DMS79 (cell line): ENCODE data around the gene PRPF18.

ENCODE experiments used
- DNase-seq: peaks from one replicate; lab custom pipeline; 2025; lab: John Stamatoyannopoulos, UW

The PRPF18 gene

GRCh38 chr10:13637894-13638293 lies 51.1 kb downstream of the PRPF18 start:
- no peak for DNase-seq

- no peak for DNase-seq
Observed at GRCh38 chr10:13642293-13642692, 55.5 kb downstream of the PRPF18 start.

DNA sequence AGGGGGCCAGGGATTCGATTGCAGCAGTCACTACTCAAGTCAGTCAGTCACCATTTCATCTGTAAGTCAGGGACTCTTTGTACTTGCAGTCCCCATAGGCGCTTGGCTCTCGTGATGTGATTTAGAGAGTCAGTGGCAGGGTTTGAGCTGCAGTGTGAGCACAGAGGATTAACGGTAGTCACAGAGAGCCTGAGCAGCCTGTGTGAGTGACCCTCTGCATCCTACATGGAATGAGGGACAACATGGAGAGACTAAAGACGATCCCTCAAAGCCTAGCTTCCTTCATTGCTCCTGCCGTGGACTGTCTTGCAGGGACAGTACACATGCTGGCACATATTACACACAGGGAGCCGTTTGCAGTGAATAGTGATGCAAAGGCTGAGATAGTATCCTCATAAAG lies 56.3 kb downstream of the PRPF18 start:
- no peak for DNase-seq

GRCh38 chr10:13644866-13645265 lies 58.1 kb downstream of the PRPF18 start:
- DNase-seq = no peak

- DNase-seq = no peak
Observed at GRCh38 chr10:13648425-13648824, 61.7 kb downstream of the PRPF18 start.

GRCh38 chr10:13649844-13650520 lies 63.2 kb downstream of the PRPF18 start:
- no peak for DNase-seq

- DNase-seq = no peak
Observed at GRCh38 chr10:13650961-13651360, 64.2 kb downstream of the PRPF18 start.

DNA sequence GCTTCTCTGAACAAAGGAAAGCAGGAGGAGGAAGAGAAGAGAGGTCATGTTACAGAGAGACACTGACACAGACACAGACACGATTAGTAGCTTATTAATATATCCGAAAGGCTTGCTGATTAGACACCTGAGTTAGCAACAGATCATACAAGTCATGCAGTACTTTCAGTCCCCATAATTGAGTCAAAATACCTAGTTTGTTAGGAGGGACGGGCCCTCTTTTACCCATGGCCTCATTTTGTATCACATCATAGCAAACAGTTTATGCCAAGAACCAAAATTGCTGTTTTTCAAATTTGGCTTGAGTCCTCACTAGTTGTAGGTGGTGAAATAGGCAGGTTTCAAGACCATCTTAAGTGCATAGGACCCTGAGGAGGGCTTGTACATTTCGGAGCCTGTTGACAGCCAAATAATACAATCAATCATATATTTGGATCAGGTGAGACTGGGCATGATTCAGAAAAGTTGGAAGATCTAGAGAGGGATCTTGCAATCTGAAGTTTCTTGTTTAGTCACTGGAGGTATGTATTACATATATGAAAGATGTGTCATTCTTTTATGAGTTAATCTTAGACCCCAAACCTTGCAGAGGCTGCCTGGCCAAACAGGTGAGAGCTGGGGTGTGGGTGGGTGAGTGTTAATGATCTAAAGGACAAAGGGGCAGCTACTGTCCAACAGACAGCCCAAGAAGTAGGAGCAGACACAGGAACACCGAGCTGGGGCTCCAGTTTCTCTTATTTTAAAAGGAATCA lies 65.4 kb downstream of the PRPF18 start:
- DNase-seq = no peak

- DNase-seq = no peak
Observed at GRCh38 chr10:13652860-13653259, 66.1 kb downstream of the PRPF18 start.

GRCh38 chr10:13654118-13654830 lies 67.5 kb downstream of the PRPF18 start:
- DNase-seq = no peak

- DNase-seq = no peak
Observed at GRCh38 chr10:13654846-13655245, 68.1 kb downstream of the PRPF18 start.

DNA sequence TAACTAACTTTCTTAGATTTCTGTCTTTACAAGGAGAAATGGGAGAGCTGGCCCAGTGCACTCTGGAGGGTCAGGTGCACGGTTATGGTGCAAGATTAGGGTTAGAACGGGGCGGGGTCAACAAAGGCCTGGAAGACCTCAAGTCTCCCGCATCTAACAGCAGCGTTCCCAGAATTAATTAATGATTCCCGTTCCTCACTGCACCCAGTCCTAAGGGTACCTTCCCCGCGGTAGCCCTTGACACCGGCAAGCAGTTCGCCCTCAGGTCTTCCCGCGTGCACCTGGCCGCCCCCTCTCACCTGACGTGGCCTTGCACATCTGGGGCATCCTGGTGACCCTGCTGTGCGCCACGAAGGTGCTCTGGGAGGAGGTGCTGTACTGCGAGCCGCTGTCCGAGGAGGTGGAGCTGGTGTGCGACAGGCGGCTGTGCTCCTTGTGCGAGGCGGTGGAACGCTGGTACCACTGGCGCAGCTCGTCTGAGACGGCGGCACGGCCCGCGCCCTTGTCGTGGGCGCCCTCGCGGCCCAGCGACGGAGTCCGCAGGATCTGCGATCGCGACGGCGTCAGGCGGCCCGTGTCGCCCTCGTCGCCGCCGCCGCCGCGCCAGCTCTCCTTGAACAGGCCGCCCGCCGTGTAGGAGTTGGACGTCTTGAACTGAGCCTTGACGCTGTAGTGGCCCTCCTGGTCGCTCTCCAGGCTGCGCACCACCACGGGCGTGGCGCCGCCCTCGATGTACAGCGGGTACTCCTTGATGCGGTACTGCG lies 69.8 kb downstream of the PRPF18 start:
- DNase-seq = no peak

DNA sequence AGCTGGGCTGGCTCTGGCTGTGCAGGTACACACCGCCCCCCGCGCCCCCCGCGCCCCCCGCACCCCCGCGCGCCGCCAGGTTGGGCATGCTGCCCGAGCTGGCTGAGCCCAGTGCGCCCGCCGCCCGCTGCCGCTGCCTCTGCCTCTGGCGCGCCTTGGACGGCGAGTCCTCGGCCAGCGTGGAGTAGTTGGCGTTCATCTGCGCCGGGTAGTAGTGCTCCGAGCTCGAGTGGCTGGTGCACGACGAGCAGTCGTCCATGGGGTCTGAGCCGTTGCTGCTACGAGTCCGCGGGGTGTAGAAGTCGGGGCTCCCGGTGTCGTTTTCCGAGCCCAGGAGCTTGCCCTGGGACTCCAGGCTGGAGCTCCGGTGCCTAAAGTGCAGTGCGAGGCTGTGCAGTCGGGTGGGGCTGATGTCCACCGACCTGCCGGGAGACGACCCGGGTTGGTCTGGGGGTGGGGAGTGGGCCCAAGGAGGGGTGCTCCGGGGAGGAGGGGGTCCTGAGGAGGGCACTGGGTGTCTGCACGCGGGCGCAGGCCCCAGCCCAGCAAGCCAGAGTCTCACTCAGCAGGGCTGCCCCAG lies 70.4 kb downstream of the PRPF18 start:
- no peak for DNase-seq

GRCh38 chr10:13658264-13658663 lies 71.5 kb downstream of the PRPF18 start:
- DNase-seq = no peak

DNA sequence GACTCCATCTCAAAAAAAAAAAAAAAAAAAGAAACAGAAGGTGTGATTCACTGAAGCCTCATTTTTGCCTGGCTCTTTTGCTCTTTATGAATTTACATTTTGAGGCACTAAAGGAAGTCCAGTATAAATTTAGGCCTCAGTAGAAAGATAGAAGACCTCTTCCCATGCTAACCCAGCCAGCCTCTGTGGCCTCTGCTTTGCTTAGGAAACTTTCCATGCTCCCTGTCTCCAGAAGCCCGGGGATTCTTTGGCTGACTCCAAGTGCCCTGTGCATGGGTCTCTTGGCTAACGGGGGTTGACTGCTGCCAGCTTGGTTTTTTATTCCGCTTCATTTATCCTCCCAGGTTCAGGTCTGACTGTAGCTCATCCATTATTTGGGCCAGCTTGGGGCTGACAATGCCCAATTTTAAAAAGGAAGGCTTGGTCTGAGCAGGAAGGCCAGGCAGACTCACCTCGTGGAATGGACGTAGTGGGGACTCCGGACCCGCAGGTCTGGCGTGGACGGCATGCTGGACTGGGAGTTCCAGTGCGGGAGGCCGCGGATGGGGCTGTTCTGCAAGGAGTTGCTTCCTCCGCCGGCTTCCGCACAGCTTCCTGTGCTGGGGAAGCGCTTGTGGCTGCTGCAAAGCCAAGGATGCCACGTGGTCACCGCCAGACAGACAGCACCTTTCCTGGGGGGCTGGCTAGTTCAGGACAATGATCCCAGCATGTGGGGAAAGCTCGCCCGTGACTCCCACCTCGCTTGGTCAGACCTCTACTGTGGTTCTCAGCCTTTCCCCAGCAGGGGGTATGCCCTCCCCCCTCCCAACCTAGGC lies 72.3 kb downstream of the PRPF18 start:
- no peak for DNase-seq

DNA sequence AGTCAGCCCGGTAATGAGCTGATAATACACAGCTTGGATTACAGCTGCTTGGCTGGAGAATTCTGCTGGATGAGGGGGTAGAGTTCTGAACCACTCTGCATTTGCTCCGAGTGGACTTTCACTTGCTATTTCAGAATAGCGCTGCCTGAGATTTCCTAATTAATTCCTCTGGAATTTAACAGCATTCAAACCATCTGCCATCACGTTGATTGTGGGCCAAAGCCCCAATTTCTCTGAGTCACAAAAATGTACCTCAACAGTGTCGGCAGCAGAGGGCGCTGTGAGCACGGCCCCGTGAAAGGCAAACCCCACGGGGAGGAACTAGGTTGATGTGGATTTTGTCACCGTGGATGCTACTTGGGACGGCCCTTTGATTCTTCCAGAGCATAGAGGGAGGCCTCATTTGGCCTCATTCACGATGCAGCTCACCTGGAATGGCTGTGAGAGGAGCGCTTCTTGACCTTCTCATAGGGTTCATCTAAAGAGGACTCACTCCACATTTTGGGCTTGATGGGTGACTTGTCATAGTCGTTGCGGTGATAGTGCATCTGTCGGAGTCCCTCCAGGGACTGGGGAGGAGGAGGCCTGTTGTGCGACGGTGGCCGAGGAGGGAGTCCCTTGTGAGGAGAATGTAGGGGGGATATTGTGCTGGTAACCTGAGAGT lies 73.3 kb downstream of the PRPF18 start:
- no peak for DNase-seq

- DNase-seq = no peak
Observed at GRCh38 chr10:13660551-13660920, 73.8 kb downstream of the PRPF18 start.

- DNase-seq = no peak
Observed at GRCh38 chr10:13661256-13661655, 74.5 kb downstream of the PRPF18 start.

GRCh38 chr10:13665516-13666262 lies 78.9 kb downstream of the PRPF18 start:
- no peak for DNase-seq

DNA sequence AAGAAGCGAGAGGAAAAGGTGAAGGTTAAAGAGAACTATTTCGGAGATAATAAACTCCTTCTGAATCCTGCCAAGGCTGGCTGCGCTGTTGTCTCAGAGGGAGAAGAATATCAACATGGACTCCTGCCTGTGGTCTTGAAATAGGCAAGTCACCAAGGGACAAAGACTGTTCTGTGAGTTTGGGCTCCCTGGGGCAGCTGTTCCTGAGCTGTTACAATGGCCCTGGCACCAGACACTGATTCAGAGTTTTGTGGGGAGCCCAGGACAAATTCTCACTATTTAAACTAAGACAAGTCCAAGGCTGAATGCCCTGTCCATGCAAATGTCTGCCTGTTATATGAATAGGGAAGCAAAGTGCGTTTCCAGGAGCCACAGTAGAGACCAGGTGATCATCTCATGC lies 81.4 kb downstream of the PRPF18 start:
- DNase-seq = no peak
